GM10847 (cell line): ENCODE results near the gene RAD1.

ENCODE experiments used
- POLR2A ChIP-seq: IDR thresholded peaks from 2 replicates; pipeline ENCODE4 v1.6.1; 2011; ENCODE audit not compliant: insufficient read length; ENCODE audit errors: extremely low read depth

Gene RAD1

DNA sequence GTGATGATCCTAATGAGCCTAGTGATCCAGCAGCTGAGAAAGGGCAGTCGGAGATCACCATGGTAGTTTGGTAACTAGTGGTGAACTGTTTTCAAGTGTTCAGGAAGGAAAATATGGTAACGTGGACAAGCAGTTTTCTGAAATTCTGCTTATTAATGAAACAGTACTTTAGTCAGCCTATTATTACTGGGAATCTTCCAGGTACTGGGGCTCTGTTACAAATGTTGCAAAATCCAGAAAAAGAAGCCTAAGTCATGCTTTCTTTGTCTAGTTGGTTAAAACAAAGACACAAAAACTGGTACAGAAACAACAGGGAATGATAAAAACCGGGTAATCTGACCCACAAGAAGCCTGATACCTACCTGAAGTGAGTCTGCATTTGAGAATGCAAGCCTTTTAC lies 58.1 kb downstream of the RAD1 start:
- no peak for TF ChIP-seq POLR2A
